ENCODE results near the gene CCDC136.

CCDC136 gene

DNA sequence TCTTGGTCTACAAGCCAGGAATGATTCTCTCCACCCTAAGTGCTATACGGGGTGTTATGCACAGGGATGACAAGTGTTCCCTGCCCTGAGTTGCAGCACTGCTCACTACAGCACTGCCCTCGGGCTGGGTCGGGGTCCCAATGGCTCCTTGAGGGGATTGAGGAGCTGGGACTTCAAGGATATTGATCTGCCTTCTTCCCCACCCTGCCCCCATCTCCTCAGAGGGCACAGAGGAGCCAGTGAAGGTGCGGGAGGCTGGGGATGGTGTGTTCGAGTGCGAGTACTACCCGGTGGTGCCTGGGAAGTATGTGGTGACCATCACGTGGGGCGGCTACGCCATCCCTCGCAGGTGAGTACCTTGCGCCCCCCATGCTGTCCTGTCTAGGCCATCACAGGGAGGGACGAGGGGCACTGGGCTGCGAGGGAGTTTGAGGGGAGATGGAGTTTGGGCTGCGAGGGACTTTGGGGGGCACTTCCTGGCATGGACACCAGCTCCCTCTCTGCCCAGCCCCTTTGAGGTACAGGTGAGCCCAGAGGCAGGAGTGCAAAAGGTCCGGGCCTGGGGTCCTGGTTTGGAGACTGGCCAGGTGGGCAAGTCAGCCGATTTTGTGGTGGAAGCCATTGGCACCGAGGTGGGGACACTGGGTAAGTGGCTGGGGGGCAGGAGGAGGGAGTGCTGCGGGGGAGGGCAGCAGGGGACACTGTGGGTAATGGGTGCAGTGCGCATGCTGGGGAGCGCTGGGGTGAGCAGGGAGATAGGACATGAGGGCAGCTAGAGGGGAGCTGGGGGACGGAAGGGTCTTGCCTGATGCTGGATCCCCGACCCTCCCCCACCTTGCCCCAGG, 48.8 kb downstream of the CCDC136 start:
- no peak overlapping the region for H3K4me3 ChIP-seq (replicated peaks; ENCODE audit: insufficient read depth, low read length)
- no peak for DNase-seq (ENCODE audit: low read depth in 1 of 2, low spot score in 1 of 2)
- no peaks in the 10 kb centered on the region for H3K27me3 ChIP-seq (ENCODE audit: insufficient read depth, poor library complexity, severe bottlenecking)
- no peak overlapping the region for H3K27ac ChIP-seq (replicated peaks)
- no peak for TF ChIP-seq POLR2AphosphoS5 (IDR thresholded peaks at IDR 0.05; ENCODE audit: low read depth)
- TF ChIP-seq, protein P1, sequence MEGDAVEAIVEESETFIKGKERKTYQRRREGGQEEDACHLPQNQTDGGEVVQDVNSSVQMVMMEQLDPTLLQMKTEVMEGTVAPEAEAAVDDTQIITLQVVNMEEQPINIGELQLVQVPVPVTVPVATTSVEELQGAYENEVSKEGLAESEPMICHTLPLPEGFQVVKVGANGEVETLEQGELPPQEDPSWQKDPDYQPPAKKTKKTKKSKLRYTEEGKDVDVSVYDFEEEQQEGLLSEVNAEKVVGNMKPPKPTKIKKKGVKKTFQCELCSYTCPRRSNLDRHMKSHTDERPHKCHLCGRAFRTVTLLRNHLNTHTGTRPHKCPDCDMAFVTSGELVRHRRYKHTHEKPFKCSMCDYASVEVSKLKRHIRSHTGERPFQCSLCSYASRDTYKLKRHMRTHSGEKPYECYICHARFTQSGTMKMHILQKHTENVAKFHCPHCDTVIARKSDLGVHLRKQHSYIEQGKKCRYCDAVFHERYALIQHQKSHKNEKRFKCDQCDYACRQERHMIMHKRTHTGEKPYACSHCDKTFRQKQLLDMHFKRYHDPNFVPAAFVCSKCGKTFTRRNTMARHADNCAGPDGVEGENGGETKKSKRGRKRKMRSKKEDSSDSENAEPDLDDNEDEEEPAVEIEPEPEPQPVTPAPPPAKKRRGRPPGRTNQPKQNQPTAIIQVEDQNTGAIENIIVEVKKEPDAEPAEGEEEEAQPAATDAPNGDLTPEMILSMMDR (IDR thresholded peaks at IDR 0.05; ENCODE audit: insufficient read depth, low read length), result no peak

DNA sequence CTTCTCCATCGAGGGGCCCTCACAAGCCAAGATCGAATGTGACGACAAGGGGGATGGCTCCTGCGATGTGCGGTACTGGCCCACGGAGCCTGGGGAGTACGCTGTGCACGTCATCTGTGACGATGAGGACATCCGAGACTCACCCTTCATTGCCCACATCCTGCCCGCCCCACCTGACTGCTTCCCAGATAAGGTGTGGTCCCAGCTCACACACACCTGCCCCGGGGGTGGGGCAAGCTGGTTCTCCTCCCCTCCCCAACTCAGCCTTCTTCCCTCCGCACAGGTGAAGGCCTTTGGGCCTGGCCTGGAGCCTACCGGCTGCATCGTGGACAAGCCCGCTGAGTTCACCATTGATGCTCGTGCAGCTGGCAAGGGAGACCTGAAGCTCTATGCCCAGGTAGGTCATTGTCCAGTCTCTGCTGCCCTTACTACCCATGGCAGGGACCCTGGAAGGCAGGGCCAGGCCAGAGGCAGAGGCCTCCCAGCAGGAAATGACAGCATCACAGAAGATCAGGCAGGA, 49.5 kb downstream of the CCDC136 start:
- Histone ChIP-seq H3K4me3 (replicated peaks; ENCODE audit: insufficient read depth, low read length) (no peak overlapping the region), H3K27ac (replicated peaks) (no peak overlapping the region), H3K27me3 (ENCODE audit: insufficient read depth, poor library complexity, severe bottlenecking) (no peaks in the 10 kb centered on the region)
- DNase-seq (ENCODE audit: low read depth in 1 of 2, low spot score in 1 of 2), result no peak
- TF ChIP-seq, protein P1 (IDR thresholded peaks at IDR 0.05; ENCODE audit: insufficient read depth, low read length), result no peak
- no peak for TF ChIP-seq POLR2AphosphoS5 (IDR thresholded peaks at IDR 0.05; ENCODE audit: low read depth)
- TF ChIP-seq GABPA (IDR thresholded peaks at IDR 0.05; ENCODE audit: low read depth), result no peak
- TF ChIP-seq, protein P2, sequence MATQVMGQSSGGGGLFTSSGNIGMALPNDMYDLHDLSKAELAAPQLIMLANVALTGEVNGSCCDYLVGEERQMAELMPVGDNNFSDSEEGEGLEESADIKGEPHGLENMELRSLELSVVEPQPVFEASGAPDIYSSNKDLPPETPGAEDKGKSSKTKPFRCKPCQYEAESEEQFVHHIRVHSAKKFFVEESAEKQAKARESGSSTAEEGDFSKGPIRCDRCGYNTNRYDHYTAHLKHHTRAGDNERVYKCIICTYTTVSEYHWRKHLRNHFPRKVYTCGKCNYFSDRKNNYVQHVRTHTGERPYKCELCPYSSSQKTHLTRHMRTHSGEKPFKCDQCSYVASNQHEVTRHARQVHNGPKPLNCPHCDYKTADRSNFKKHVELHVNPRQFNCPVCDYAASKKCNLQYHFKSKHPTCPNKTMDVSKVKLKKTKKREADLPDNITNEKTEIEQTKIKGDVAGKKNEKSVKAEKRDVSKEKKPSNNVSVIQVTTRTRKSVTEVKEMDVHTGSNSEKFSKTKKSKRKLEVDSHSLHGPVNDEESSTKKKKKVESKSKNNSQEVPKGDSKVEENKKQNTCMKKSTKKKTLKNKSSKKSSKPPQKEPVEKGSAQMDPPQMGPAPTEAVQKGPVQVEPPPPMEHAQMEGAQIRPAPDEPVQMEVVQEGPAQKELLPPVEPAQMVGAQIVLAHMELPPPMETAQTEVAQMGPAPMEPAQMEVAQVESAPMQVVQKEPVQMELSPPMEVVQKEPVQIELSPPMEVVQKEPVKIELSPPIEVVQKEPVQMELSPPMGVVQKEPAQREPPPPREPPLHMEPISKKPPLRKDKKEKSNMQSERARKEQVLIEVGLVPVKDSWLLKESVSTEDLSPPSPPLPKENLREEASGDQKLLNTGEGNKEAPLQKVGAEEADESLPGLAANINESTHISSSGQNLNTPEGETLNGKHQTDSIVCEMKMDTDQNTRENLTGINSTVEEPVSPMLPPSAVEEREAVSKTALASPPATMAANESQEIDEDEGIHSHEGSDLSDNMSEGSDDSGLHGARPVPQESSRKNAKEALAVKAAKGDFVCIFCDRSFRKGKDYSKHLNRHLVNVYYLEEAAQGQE (IDR thresholded peaks at IDR 0.05; ENCODE audit: insufficient replicate concordance, low read depth), result no peak
- no peak for TF ChIP-seq SPI1 (IDR thresholded peaks at IDR 0.05; ENCODE audit: borderline replicate concordance, low read depth)

DNA sequence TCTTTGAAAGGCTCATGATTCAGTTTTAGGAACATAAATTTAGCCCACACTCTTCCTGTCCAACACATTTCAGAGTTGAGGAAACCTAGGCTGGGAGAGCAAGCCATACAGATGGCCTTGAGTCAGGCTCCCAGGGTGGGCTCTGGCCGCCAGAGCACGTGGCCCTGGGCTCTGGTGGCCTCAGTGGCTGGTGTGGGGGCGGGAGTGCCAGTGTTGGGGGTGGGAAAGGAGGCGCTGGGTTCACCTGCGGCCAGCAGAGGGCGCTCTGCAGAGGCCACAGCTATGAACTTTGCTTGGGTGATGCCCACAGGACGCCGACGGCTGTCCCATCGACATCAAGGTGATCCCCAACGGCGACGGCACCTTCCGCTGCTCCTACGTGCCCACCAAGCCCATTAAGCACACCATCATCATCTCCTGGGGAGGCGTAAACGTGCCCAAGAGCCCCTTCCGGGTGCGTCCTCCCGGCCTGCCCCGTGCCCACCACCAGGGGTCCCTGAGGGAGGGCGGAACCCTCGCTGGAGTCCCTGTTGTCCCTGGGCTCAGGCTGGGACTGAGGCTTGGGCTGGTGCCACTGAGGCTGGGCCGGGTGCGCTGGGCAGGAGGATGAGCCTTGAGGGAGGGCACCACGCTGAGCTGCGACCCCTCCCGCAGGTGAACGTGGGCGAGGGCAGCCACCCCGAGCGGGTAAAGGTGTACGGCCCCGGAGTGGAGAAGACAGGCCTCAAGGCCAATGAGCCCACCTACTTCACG, 50.3 kb downstream of the CCDC136 start:
- TF ChIP-seq POLR2AphosphoS5 (IDR thresholded peaks at IDR 0.05; ENCODE audit: low read depth), result no peak
- TF ChIP-seq, protein P1 (IDR thresholded peaks at IDR 0.05; ENCODE audit: insufficient read depth, low read length), result peak; percentile 51
- H3K4me3 ChIP-seq (replicated peaks; ENCODE audit: insufficient read depth, low read length), result no peak overlapping the region
- H3K27ac ChIP-seq (replicated peaks), result no peak overlapping the region
- DNase-seq (ENCODE audit: low read depth in 1 of 2, low spot score in 1 of 2), result peak in 1 of 2 experiments; percentile 44
- H3K27me3 ChIP-seq (ENCODE audit: insufficient read depth, poor library complexity, severe bottlenecking), result no peaks in the 10 kb centered on the region

DNA sequence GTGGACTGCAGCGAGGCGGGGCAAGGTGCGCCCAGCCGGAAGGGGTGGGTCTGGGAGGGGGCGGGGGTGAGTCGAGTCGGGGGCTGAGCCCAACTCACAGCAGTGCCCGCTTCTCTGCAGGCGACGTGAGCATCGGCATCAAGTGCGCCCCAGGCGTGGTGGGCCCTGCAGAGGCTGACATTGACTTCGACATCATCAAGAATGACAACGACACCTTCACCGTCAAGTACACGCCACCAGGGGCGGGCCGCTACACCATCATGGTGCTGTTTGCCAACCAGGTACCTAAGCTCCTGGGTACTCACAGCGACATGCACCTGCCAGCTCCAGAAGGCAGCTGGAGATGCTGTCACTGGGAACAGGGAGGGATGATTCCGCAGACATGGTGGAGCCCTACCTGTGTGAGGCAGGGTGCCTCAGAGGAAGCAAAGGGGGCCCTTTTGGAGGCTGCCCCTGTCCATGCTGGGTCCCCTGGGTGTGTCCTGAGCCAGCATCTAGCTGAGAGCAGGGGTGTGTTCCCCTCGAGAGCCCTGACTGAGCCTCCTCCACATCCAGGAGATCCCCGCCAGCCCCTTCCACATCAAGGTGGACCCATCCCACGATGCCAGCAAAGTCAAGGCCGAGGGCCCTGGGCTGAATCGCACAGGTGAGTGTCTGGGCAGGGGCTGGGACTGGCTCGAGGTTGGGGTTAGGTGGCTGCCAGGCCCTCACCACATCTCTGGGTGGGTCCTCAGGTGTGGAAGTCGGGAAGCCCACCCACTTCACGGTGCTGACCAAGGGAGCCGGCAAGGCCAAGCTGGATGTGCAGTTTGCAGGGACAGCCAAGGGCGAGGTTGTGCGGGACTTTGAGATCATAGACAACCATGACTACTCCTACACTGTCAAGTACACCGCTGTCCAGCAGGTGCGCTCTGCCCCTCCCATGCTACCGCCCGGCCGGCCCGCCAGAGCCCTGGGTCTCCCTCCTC, 51.2 kb downstream of the CCDC136 start:
- H3K27ac ChIP-seq (replicated peaks), result no peak overlapping the region
- no peak overlapping the region for H3K4me3 ChIP-seq (replicated peaks; ENCODE audit: insufficient read depth, low read length)
- no peaks in the 10 kb centered on the region for H3K27me3 ChIP-seq (ENCODE audit: insufficient read depth, poor library complexity, severe bottlenecking)
- no peak for DNase-seq (ENCODE audit: low read depth in 1 of 2, low spot score in 1 of 2)
- TF ChIP-seq, protein P2 (IDR thresholded peaks at IDR 0.05; ENCODE audit: insufficient replicate concordance, low read depth), result no peak
- TF ChIP-seq, protein P1 (IDR thresholded peaks at IDR 0.05; ENCODE audit: insufficient read depth, low read length), result no peak
- no peak for TF ChIP-seq SPI1 (IDR thresholded peaks at IDR 0.05; ENCODE audit: borderline replicate concordance, low read depth)

Measured in HL-60 (cell line).